Glutamatergic neuron (in vitro differentiated cells): ENCODE data around the gene PRLR. TPM values are rescaled to one million over a fixed set of nuclear protein-coding genes. Genes with fewer than 3 reads are reported as not detected.

Experiments
- DNase-seq: peaks from one replicate; pipeline ENCODE4 v3.0.0; 2022
- H3K27ac Mint-ChIP-seq: one replicate; pipeline ENCODE4 v1.8.0; 2020; ENCODE audit warnings: mild to moderate bottlenecking, mixed read lengths, inconsistent platforms; ENCODE audit not compliant: unreplicated experiment
- H3K27me3 Mint-ChIP-seq: one replicate; pipeline ENCODE4 v1.8.0; 2020; ENCODE audit warnings: mild to moderate bottlenecking, moderate library complexity, mixed read lengths, inconsistent platforms; ENCODE audit not compliant: unreplicated experiment
- H3K36me3 Mint-ChIP-seq: one replicate; pipeline ENCODE4 v1.8.0; 2020; ENCODE audit warnings: mild to moderate bottlenecking, mixed read lengths, inconsistent platforms; ENCODE audit not compliant: unreplicated experiment
- H3K4me1 Mint-ChIP-seq: one replicate; pipeline ENCODE4 v1.8.0; 2020; ENCODE audit warnings: mild to moderate bottlenecking, low read depth, mixed read lengths, inconsistent platforms; ENCODE audit not compliant: unreplicated experiment
- H3K4me3 Mint-ChIP-seq: one replicate; pipeline ENCODE4 v1.8.0; 2020; ENCODE audit warnings: mild to moderate bottlenecking, mixed read lengths, inconsistent platforms; ENCODE audit not compliant: unreplicated experiment
- H3K9me3 Mint-ChIP-seq: one replicate; pipeline ENCODE4 v1.8.0; 2020; ENCODE audit warnings: mild to moderate bottlenecking, moderate library complexity, mixed read lengths, inconsistent platforms; ENCODE audit not compliant: unreplicated experiment
- CTCF ChIP-seq: fragments of 200-600 bp; sonication (generic); IDR thresholded peaks from one replicate; pipeline ENCODE4 v1.5.0; 2021; ENCODE audit not compliant: partially characterized antibody, unreplicated experiment
- total RNA-seq: library from RNA; stranded (reverse); fragmentation: NEBNext Ultra II Directional; extraction: Animal tissue kit (Norgen Biotek cat#: 25700); gene quantifications from one replicate; pipeline ENCODE4 v1.2.1, GENCODE V29; 2021; ENCODE audit not compliant: unreplicated experiment

PRLR gene
- total RNA-seq, 1 donor from 2014 or later: not detected

GRCh38 chr5:35127006-35127405, 103.3 kb downstream of the PRLR start:
- no peak overlapping the region for H3K4me3 Mint-ChIP-seq
- H3K27me3 Mint-ChIP-seq: peaks cover 3% of the 10 kb centered on the region
- no peak for DNase-seq
- no peak for TF ChIP-seq CTCF
- H3K36me3 Mint-ChIP-seq: no peaks in the 10 kb centered on the region
- no peaks in the 10 kb centered on the region for H3K4me1 Mint-ChIP-seq
- no peaks in the 10 kb centered on the region for H3K9me3 Mint-ChIP-seq
- H3K27ac Mint-ChIP-seq: no peak overlapping the region

GRCh38 chr5:35125746-35126145, 104.5 kb downstream of the PRLR start:
- Mint-ChIP-seq H3K4me1 (no peaks in the 10 kb centered on the region), H3K4me3 (no peak overlapping the region), H3K9me3 (no peaks in the 10 kb centered on the region), H3K36me3 (no peaks in the 10 kb centered on the region), H3K27me3 (peaks cover 3% of the 10 kb centered on the region), H3K27ac (no peak overlapping the region)
- no peak for DNase-seq
- no peak for TF ChIP-seq CTCF

GRCh38 chr5:35124932-35125331, 105.4 kb downstream of the PRLR start:
- no peaks in the 10 kb centered on the region for H3K4me1 Mint-ChIP-seq
- H3K36me3 Mint-ChIP-seq: no peaks in the 10 kb centered on the region
- DNase-seq: no peak
- peaks cover 2% of the 10 kb centered on the region for H3K27me3 Mint-ChIP-seq
- H3K27ac Mint-ChIP-seq: no peak overlapping the region
- no peak overlapping the region for H3K4me3 Mint-ChIP-seq
- no peak for TF ChIP-seq CTCF
- no peaks in the 10 kb centered on the region for H3K9me3 Mint-ChIP-seq

- Mint-ChIP-seq H3K27me3 (peaks cover 2% of the 10 kb centered on the region), H3K27ac (no peak overlapping the region), H3K36me3 (no peaks in the 10 kb centered on the region)
Measured at GRCh38 chr5:35122819-35123218, 107.5 kb downstream of the PRLR start.

GRCh38 chr5:35120715-35121114, 109.6 kb downstream of the PRLR start:
- Mint-ChIP-seq H3K36me3 (no peaks in the 10 kb centered on the region), H3K27ac (no peak overlapping the region), H3K9me3 (no peaks in the 10 kb centered on the region), H3K4me3 (no peak overlapping the region), H3K4me1 (no peaks in the 10 kb centered on the region), H3K27me3 (no peaks in the 10 kb centered on the region)
- DNase-seq: no peak
- no peak for TF ChIP-seq CTCF

More at GRCh38 chr5:35122819-35123218, 107.5 kb downstream of the PRLR start:
- no peak for TF ChIP-seq CTCF
- Mint-ChIP-seq H3K4me1 (no peaks in the 10 kb centered on the region), H3K4me3 (no peak overlapping the region), H3K9me3 (no peaks in the 10 kb centered on the region)
- DNase-seq: no peak
